ENCODE measurements around the gene PCP4.

GRCh38 chr21:39840373-39841097 is 26.7 kb upstream of the PCP4 start:
- TF ChIP-seq POLR2A (IDR thresholded peaks at IDR 0.05; ENCODE audit: low read depth, low read length) (no peak), TAF1 (IDR thresholded peaks at IDR 0.05; ENCODE audit: borderline replicate concordance, low read depth, low read length) (no peak)

All from GM12892 (cell line).